Endothelial cell of hepatic sinusoid (primary cell): ENCODE data around the gene FHDC1.

ENCODE experiments used
- in situ Hi-C: cut with HindIII; loops from 2 replicates; pipeline ENCODE4 v1.10.0; 2017; ENCODE audit warnings: low sequenced_read_pairs

Gene FHDC1

GRCh38 chr4:153001626-153002025 lies 65.5 kb downstream of the FHDC1 start:
- in situ Hi-C loops = no loop called here

- in situ Hi-C loops = no loop called here
These were observed 66.0 kb downstream of the FHDC1 start for GRCh38 chr4:153002110-153002509.

- in situ Hi-C loops = no loop called here
These were observed 68.1 kb downstream of the FHDC1 start for GRCh38 chr4:153004081-153004850.

DNA sequence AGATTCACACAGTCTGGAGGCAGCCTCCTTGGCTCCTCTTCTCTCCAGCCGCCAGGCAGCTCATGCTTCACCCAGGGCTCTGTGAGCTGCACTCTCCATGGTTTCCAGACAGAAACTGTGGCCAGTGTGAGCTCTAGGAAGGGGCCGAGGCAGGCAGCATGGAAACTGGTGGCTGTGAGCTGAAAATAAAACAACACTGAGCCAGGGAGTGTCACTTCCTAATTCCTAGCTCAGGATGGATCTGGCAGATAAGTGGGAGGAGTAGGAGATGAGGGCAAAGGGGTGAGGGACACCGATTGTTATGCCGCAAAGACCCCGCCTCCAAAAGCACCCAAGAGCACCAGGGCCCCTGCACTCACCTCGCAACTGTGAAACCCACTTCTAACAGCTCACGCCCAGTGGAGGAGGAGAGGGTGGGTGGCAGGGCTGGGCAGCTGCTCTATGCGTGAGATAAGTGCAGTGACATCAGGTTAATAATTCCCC lies 69.8 kb downstream of the FHDC1 start:
- in situ Hi-C loops = no loop called here

DNA sequence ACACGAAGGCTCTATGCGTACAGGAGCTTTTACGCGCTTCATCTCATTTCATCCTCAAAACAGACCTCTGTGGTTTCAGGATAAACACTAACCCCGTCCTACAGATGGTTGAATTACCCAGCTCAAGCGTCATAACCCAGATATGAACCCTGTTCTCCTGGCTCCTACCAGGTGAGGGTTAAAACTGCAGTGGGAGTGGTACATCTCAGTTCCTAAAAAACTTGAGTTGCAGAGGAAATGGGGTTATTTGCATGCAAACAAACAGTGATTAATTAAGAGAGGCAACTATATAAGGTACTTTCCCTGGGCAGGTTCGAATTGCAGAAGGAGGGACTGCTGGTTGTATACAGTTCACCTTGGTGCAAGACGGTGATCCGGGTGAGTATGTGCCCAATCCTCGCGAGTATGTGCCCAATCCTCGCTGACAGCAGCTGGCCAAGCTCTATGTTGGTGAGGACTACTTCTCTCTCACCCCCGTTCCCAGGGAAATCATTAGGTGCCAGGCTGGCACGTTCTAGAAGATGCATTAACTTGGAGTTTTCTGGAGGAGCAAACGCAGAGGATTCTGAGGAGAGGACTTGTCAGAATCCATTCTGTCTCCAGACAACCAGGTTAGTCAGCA lies 72.6 kb downstream of the FHDC1 start:
- in situ Hi-C loops = no loop called here

DNA sequence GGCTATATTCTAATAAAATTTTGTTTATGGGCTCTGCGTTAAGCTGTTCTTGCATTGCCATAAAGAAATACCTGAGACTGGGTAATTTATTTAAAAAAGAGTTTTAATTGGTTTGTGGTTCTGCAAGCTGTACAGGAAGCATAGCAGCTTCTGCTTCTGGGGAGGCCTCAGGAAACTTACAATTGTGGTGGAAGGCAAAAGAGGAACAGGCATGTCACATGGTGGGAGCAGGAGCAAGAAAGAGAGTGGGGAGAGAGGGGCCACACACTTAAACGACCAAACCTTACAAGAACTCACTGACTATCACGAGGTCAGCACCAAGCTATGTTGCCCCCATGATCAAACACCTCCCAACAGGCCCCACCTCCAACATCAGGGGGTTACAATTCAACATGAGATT lies 74.0 kb downstream of the FHDC1 start:
- in situ Hi-C loops = loop anchor here (5.0 kb wide), 1 partner anchor 47 kb away; no protein-coding TSS in a partner anchor

GRCh38 chr4:153013202-153013977 lies 77.3 kb downstream of the FHDC1 start:
- in situ Hi-C loops = loop anchor here (5.0 kb wide), 1 partner anchor 44 kb away; no protein-coding TSS in a partner anchor

DNA sequence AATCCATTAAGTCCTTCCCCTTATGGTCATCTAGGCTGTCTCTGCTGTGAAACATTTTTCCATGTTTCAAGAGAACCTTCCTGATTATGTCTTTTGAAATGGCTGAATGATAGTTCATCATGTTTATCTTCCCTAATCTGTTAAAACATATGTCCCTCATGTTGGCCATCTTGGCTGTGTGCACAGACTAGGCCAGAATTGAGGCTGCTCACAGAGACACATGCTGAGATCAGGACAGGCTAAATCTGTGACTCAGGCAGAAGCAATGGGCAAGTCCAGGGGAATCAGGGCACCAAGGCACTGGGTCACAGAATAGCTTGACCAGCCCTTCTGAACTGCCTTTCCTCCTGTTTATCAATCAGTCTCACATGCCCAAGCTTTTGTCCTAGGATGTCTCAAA lies 78.3 kb downstream of the FHDC1 start:
- in situ Hi-C loops = loop anchor here (5.0 kb wide), 1 partner anchor 43 kb away; no protein-coding TSS in a partner anchor

DNA sequence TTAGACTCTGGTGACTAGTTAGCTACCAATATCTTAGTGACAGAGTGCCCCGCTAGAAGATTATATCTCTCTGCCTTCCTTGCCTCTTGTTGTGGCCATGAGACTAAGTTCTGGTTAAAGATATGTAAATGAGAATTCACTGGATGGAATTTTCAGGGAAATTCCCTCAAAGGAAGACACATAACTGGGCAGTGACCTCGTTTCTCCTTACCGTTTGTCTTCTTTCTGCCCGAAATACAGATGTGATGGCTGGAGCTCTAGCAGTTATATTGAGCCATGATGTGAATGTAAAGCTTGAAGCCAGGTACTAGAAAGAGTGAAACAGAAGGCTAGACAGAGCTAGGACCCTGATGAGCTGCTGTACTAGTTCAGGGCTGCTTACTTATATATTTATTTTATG lies 80.5 kb downstream of the FHDC1 start:
- in situ Hi-C loops = no loop called here

GRCh38 chr4:153018031-153018430 lies 81.9 kb downstream of the FHDC1 start:
- in situ Hi-C loops = no loop called here

DNA sequence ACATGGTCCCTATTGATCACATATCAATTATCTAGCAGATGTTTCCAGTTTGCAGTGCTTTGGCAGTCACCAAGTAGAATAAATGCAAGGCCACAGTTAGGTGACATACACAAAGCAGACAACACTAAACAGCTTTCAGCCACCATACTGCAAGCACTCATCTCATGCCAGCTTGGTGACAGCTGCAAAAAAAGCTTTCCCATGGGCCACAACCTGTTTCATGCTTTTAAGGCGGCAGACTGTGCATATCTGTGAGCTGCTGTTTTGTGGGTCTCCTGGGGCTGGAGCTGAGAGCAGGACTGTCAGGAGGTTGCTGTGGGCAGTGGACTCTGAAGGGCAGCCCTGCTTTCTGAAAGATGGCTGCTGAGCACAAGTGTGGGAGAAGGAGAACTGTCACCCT lies 82.6 kb downstream of the FHDC1 start:
- in situ Hi-C loops = no loop called here

DNA sequence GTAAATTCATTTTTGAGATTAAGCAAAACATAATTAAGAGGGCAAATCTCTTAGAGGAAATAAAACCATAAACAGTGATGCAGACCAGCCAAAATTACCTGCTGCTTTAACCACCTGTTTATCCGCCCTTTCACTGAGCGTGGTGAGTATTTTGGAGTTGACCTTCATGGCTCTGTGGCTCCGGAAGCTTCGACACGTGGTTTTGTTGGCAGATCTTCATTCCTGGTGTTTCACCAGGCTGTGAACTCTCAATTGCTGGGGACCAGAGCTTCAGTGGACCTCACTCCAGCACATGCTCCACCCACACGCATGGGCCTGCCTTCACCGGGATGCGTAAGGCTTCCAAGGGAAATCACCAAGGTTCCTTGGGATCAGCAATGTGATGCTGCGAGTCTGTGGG lies 83.8 kb downstream of the FHDC1 start:
- in situ Hi-C loops = no loop called here

DNA sequence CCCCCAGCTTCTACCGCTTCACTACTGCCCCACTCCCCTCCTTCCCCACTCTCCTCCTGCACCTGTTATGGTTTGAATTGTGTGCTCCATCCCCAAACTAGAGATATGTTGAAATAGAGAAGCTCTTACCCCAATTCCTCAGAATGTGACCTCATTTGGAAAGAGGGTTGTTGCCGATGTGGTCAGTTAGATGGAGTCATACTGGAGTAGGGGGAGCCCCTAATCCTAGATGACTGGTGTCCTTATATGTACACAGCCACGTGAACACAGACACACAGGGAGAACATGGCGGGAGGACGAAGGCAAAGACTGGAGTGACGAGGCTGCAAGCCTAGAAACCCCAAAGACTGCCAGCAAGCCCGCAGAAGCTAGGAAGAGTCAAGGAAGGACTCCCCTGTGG lies 84.3 kb downstream of the FHDC1 start:
- in situ Hi-C loops = no loop called here

DNA sequence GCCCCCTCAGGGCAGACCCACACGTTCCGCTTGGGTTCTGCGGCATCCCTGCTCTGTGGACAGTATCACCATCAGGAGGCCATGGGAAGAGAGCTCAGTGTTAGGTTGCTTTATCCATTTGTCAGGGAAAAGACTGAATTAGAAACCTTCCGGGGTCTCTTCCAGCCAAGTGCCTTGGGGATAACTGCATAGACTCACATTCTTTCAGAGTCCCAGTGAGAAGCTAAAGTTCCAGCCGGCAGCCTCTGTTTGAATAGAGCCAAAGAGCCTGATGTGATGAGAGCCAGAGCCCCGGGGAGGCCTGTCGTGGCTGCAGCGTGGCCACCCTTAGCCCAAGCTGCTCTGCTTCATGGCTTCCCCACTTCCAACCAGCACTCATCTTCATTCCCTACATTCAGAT lies 85.2 kb downstream of the FHDC1 start:
- in situ Hi-C loops = no loop called here

GRCh38 chr4:153022241-153022715 lies 86.2 kb downstream of the FHDC1 start:
- in situ Hi-C loops = no loop called here

- in situ Hi-C loops = no loop called here
These were observed 87.0 kb downstream of the FHDC1 start for GRCh38 chr4:153023139-153023538.

DNA sequence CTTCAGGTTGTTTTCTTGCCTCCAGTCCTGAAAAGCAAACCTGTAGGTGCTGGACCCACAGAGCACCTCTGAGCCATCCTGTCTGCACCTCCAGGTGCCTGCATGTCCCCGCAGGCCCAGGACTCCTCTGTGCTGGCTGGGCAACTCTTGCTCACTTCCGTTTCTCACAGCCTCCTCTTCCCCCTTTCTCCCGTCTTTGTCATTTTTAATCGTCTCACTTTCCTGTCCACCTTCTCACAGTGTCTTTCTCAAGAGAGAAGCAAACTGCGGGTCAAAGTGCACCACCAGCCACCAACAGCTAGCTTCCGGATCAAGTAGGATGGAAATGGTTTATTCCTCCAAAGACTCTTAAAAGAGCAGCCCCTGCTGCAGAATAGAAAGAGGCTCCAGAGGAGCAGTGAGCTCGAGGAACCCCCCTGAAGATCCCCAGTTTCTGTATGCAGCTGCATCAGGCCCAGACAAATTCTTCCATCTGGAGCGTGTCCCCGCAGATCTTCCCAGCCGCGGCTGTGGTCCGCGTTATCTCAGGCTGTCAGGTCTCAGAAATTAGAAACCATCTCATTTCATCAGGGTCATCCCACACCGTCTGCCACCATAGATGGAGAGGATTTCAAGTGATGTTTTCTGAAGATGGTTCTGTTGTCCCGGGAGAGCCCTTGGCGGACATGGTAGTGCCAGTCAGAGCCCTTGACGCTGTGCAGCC lies 87.7 kb downstream of the FHDC1 start:
- in situ Hi-C loops = no loop called here

GRCh38 chr4:153024466-153024865 lies 88.3 kb downstream of the FHDC1 start:
- in situ Hi-C loops = no loop called here

DNA sequence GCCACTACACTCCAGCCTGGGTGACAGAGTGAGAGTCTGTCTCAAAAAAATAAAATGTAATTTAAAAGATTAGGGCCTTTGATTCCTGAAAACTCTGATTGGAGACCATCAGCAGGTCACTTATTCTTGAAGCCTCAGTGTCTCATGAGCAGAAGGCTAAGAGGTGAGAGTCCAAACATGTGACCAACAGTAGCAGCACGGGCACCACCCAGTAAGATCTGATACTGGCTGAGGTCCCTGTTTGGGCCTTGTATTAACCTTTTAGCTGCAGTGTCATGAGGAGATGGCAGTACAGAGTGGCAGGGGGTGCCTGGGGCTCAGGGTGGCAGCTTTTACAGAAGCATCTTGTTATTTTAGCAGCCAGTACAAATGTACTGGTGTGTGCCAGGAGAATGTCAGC lies 89.3 kb downstream of the FHDC1 start:
- in situ Hi-C loops = no loop called here

GRCh38 chr4:153026591-153027346 lies 90.6 kb downstream of the FHDC1 start:
- in situ Hi-C loops = no loop called here
